Mesenchymal stem cell (in vitro differentiated cells and primary cell): ENCODE data around the gene LASP1.

Experiments used
- DNase-seq: peaks from one replicate; pipeline ENCODE4 v3.0.0-alpha.2; 2013
- H2AFZ ChIP-seq: one replicate; pipeline ENCODE4 v1.6.1; 2013; ENCODE audit warnings: low read depth, mild to moderate bottlenecking, control low read depth, inconsistent platforms, low read length, moderate library complexity
- H2AK5ac ChIP-seq: 2 replicates; pipeline ENCODE4 v1.6.1; 2013; ENCODE audit warnings: low read length, moderate library complexity, mild to moderate bottlenecking, inconsistent platforms; ENCODE audit not compliant: severe bottlenecking
- H2BK120ac ChIP-seq: one replicate; pipeline ENCODE4 v1.6.1; 2013; ENCODE audit warnings: low read depth, mild to moderate bottlenecking, inconsistent platforms, low read length, moderate library complexity
- H2BK12ac ChIP-seq, 2 experiments: one replicate each; pipeline ENCODE4 v1.6.1; 2013; ENCODE audit warnings: inconsistent platforms in 2 of 2, low read length in 2 of 2, mild to moderate bottlenecking in 2 of 2, moderate library complexity in 2 of 2, control low read depth in 1 of 2
- H2BK15ac ChIP-seq: one replicate; pipeline ENCODE4 v1.6.1; 2013; ENCODE audit warnings: mild to moderate bottlenecking, low read depth, inconsistent platforms; ENCODE audit not compliant: poor library complexity, severe bottlenecking
- H2BK5ac ChIP-seq: 2 replicates; pipeline ENCODE4 v1.6.1; 2013; ENCODE audit warnings: low read depth, mild to moderate bottlenecking, low read length, control low read depth, inconsistent platforms; ENCODE audit not compliant: poor library complexity, severe bottlenecking
- H3K14ac ChIP-seq, 2 experiments: one replicate each; pipeline ENCODE4 v1.6.1; 2013; ENCODE audit warnings: inconsistent platforms in 2 of 2, low read length in 2 of 2, control low read depth in 1 of 2, mild to moderate bottlenecking in 1 of 2, moderate library complexity in 1 of 2
- H3K18ac ChIP-seq, 2 experiments: one replicate each; pipeline ENCODE4 v1.6.1; 2013; ENCODE audit warnings: inconsistent platforms in 2 of 2, low read length in 2 of 2, control low read depth in 1 of 2, low read depth in 1 of 2, mild to moderate bottlenecking in 1 of 2
- H3K23ac ChIP-seq, 2 experiments: one replicate each; pipeline ENCODE4 v1.6.1; 2013; ENCODE audit warnings: inconsistent platforms in 2 of 2, low read length in 2 of 2, mild to moderate bottlenecking in 2 of 2, moderate library complexity in 2 of 2, control low read depth in 1 of 2
- H3K27ac ChIP-seq: 2 replicates; pipeline ENCODE4 v1.5.1; 2013; ENCODE audit warnings: mild to moderate bottlenecking, moderate library complexity, low read length, control low read depth, inconsistent platforms; ENCODE audit not compliant: poor library complexity, severe bottlenecking
- H3K27me3 ChIP-seq, 2 experiments: 2 replicates each; pipeline versions ENCODE4 v1.6.1 to v1.7.0; 2013; ENCODE audit warnings: low read length in 2 of 2, mild to moderate bottlenecking in 2 of 2, moderate library complexity in 2 of 2, control low read depth in 1 of 2, inconsistent platforms in 1 of 2; ENCODE audit not compliant: control insufficient read depth in 1 of 2, insufficient read depth in 1 of 2
- H3K36me3 ChIP-seq, 2 experiments: 2 replicates each; pipeline versions ENCODE4 v1.6.1 to v1.7.0; 2013; ENCODE audit warnings: low read length in 2 of 2, control low read depth in 1 of 2, inconsistent platforms in 1 of 2, low read depth in 1 of 2, mild to moderate bottlenecking in 1 of 2; ENCODE audit not compliant: insufficient read depth in 2 of 2, control insufficient read depth in 1 of 2
- H3K4ac ChIP-seq, 2 experiments: one replicate each; pipeline ENCODE4 v1.6.1; 2013; ENCODE audit warnings: inconsistent platforms in 2 of 2, low read length in 2 of 2, mild to moderate bottlenecking in 2 of 2, moderate library complexity in 2 of 2, control low read depth in 1 of 2, low read depth in 1 of 2
- H3K4me1 ChIP-seq: 2 replicates; pipeline ENCODE4 v1.6.1; 2013; ENCODE audit warnings: low read depth, low read length, control low read depth; ENCODE audit not compliant: control insufficient read depth, insufficient read depth
- H3K4me2 ChIP-seq: 2 replicates; pipeline ENCODE4 v1.6.1; 2013; ENCODE audit warnings: low read length, mild to moderate bottlenecking, inconsistent platforms; ENCODE audit not compliant: poor library complexity, severe bottlenecking
- H3K4me3 ChIP-seq, 2 experiments: 2 replicates each; pipeline versions ENCODE4 v1.5.1 to v1.7.0; 2013; ENCODE audit warnings: low read length in 2 of 2, mild to moderate bottlenecking in 2 of 2, control low read depth in 1 of 2, low read depth in 1 of 2; ENCODE audit not compliant: insufficient read depth in 1 of 2
- H3K79me1 ChIP-seq: replicated peaks from 2 replicates; pipeline ENCODE4 v1.6.1; 2013; ENCODE audit warnings: mild to moderate bottlenecking, control low read depth, low read length, inconsistent platforms; ENCODE audit not compliant: poor library complexity, severe bottlenecking
- H3K9ac ChIP-seq: 2 replicates; pipeline ENCODE4 v1.7.0; 2013; ENCODE audit warnings: mild to moderate bottlenecking, low read length, moderate library complexity
- H3K9me3 ChIP-seq: 2 replicates; pipeline ENCODE4 v1.7.0; 2013; ENCODE audit warnings: mild to moderate bottlenecking, low read length; ENCODE audit not compliant: control insufficient read depth
- H4K8ac ChIP-seq: one replicate; pipeline ENCODE4 v1.6.1; 2013; ENCODE audit warnings: inconsistent platforms, mild to moderate bottlenecking, low read length, moderate library complexity
- H4K91ac ChIP-seq: one replicate; pipeline ENCODE4 v1.6.1; 2013; ENCODE audit warnings: mild to moderate bottlenecking, low read length, inconsistent platforms
- WGBS: methylation state at CpG from one replicate; pipeline ENCODE4 v1.1.7; 2013; ENCODE audit warnings: mixed read lengths; 5-methylcytosine and 5-hydroxymethylcytosine counted together

LASP1 gene

DNA sequence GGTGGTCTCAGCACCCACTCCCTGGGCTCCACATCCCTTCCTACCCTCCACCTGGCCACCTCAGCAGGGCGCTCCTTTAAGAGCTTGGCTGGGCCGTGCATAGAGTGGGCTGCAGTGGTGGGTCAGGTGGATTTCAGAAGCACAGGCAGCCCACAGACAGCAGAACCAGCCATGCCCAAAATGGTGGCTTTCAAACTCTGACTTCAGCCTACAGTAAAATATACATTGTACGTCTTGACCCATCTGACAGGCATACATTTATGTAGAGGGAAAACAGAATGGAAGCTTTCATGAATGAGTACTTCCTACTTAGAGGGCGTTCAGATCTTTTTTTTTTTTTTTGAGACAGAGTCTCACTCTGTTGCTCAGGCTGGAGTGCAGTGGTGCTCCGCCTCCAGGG lies 29.6 kb downstream of the LASP1 start:
- H3K4ac ChIP-seq = peak overlapping the region in 1 of 2 experiments; percentile 3
- H3K4me1 ChIP-seq = peaks cover 51% of the 10 kb centered on the region
- H3K18ac ChIP-seq = no peak overlapping the region

GRCh38 chr17:38900978-38901656 lies 31.3 kb downstream of the LASP1 start:
- no peak overlapping the region for H2BK120ac ChIP-seq
- no peak overlapping the region for H3K23ac ChIP-seq
- H4K8ac ChIP-seq = peak overlapping the region; percentile 19
- H4K91ac ChIP-seq = no peak overlapping the region
- peak overlapping the region in 1 of 2 experiments; percentile 3 for H2BK12ac ChIP-seq
- H2AFZ ChIP-seq = no peak overlapping the region
- H3K27ac ChIP-seq = peak overlapping the region; percentile 93
- H3K4ac ChIP-seq = no peak overlapping the region
- WGBS = 17% methylated on average over 9 of the region's 10 CpGs
- H3K27me3 ChIP-seq = no peaks in the 10 kb centered on the region
- peak overlapping the region; percentile 61 for H2BK5ac ChIP-seq
- H3K18ac ChIP-seq = peak overlapping the region; percentile 37 to 67
- H3K4me1 ChIP-seq = peaks cover 50% of the 10 kb centered on the region
- peak overlapping the region; percentile 43 for H3K9ac ChIP-seq
- H3K9me3 ChIP-seq = no peaks in the 10 kb centered on the region
- H2BK15ac ChIP-seq = no peak overlapping the region
- H3K79me1 ChIP-seq = peaks cover 2% of the 10 kb centered on the region
- peak overlapping the region; percentile 71 for H2AK5ac ChIP-seq
- peak; percentile 98 for DNase-seq
- peaks cover 57 to 67% of the 10 kb centered on the region in 2 experiments for H3K36me3 ChIP-seq
- peak overlapping the region; percentile 35 for H3K4me2 ChIP-seq
- no peak overlapping the region for H3K14ac ChIP-seq
- H3K4me3 ChIP-seq = peak overlapping the region in 1 of 2 experiments; percentile 63

More for the DNA sequence above, 29.6 kb downstream of the LASP1 start:
- Histone ChIP-seq H3K4me2 (no peak overlapping the region), H4K8ac (peak overlapping the region; percentile 12), H3K9me3 (no peaks in the 10 kb centered on the region), H3K36me3 (peaks cover 55 to 68% of the 10 kb centered on the region in 2 experiments), H3K79me1 (peaks cover 2% of the 10 kb centered on the region), H3K4me3 (no peak overlapping the region), H3K27ac (peak overlapping the region; percentile 66), H2BK120ac (no peak overlapping the region), H3K27me3 (no peaks in the 10 kb centered on the region), H3K23ac (no peak overlapping the region), H4K91ac (peak overlapping the region; percentile 53), H2BK5ac (no peak overlapping the region), H3K14ac (no peak overlapping the region), H2BK15ac (no peak overlapping the region), H2AK5ac (peak overlapping the region; percentile 42), H2AFZ (no peak overlapping the region), H2BK12ac (no peak overlapping the region), H3K9ac (no peak overlapping the region)
- WGBS = 93% methylated on average over 5 of the region's 5 CpGs
- no peak for DNase-seq

DNA sequence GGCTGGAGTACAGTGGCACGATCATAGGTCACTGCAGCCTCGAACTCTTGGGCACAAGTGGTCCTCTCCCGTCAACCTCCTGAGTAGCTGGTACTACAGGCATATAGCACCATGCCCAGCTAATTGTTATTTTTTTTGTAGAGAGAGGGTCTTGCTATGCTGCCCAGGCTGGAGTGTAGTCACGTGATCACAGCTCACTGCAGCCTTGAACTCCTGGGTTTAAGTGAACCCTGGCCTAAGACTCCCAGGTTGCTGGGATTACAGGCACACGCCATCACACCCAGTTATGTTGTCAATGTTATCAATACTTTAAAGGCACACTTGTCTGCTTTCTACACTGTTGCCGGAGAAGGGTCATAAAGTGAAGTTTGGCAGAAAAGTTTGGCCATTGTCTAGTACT lies 33.5 kb downstream of the LASP1 start:
- Histone ChIP-seq H2BK5ac (no peak overlapping the region), H4K91ac (no peak overlapping the region), H3K4me1 (peaks cover 47% of the 10 kb centered on the region), H3K4ac (no peak overlapping the region), H3K18ac (no peak overlapping the region), H3K14ac (no peak overlapping the region), H3K36me3 (peaks cover 56 to 59% of the 10 kb centered on the region in 2 experiments), H3K9me3 (no peaks in the 10 kb centered on the region), H3K9ac (no peak overlapping the region), H2BK12ac (no peak overlapping the region), H2AFZ (no peak overlapping the region), H4K8ac (no peak overlapping the region), H2AK5ac (no peak overlapping the region), H3K4me3 (no peak overlapping the region), H3K27ac (no peak overlapping the region), H3K27me3 (no peaks in the 10 kb centered on the region), H3K23ac (no peak overlapping the region), H3K4me2 (no peak overlapping the region), H2BK15ac (no peak overlapping the region), H2BK120ac (no peak overlapping the region), H3K79me1 (peaks cover 2% of the 10 kb centered on the region)
- WGBS = over 99% methylated on average over 6 of the region's 6 CpGs
- no peak for DNase-seq

- Histone ChIP-seq H3K18ac (no peak overlapping the region), H3K9ac (no peak overlapping the region), H3K9me3 (no peaks in the 10 kb centered on the region), H4K8ac (no peak overlapping the region), H3K4me1 (peaks cover 44% of the 10 kb centered on the region), H2AK5ac (no peak overlapping the region), H2AFZ (no peak overlapping the region), H3K14ac (no peak overlapping the region), H3K4ac (no peak overlapping the region), H3K4me3 (no peak overlapping the region), H2BK5ac (no peak overlapping the region), H3K23ac (no peak overlapping the region), H3K79me1 (peaks cover 2% of the 10 kb centered on the region), H3K36me3 (peaks cover 56 to 57% of the 10 kb centered on the region in 2 experiments), H3K27me3 (no peaks in the 10 kb centered on the region), H2BK12ac (no peak overlapping the region), H2BK120ac (no peak overlapping the region), H2BK15ac (no peak overlapping the region), H3K27ac (no peak overlapping the region), H3K4me2 (no peak overlapping the region), H4K91ac (no peak overlapping the region)
- no peak for DNase-seq
- WGBS = 100% methylated on average over 2 of the region's 3 CpGs
Measured at GRCh38 chr17:38904892-38905291, 35.0 kb downstream of the LASP1 start.
